Testis (tissue), 3 donors: ENCODE measurements around the gene LRP1B. TPM values are rescaled to one million over a fixed set of nuclear protein-coding genes. Genes with fewer than 3 reads are reported as not detected.
A peak's percentile ranks its signal among the peaks of the same experiment; 100 is the strongest.

Source experiments
- DNase-seq: peaks from one replicate; pipeline ENCODE4 v3.0.0-alpha.2; 2019
- H3K27ac ChIP-seq, 2 donors: fragments of 200-600 bp; sonication (generic); one replicate each; pipeline ENCODE4 v1.5.1; 2019
- H3K27me3 ChIP-seq: fragments of 200-600 bp; sonication (generic); one replicate; pipeline ENCODE4 v1.5.1; 2019
- H3K36me3 ChIP-seq: fragments of 200-600 bp; sonication (generic); one replicate; pipeline ENCODE4 v1.5.1; 2017; ENCODE audit warnings: low read depth; ENCODE audit errors: missing control alignments
- H3K4me1 ChIP-seq: fragments of 200-600 bp; sonication (generic); one replicate; pipeline ENCODE4 v1.5.1; 2019
- H3K4me3 ChIP-seq, 2 donors: fragments of 200-600 bp; sonication (generic); one replicate each; pipeline ENCODE4 v1.5.1; 2017 to 2019
- H3K9me3 ChIP-seq: fragments of 200-600 bp; sonication (generic); one replicate; pipeline ENCODE4 v1.5.1; 2017
- POLR2A ChIP-seq: fragments of 450-650 bp; IDR thresholded peaks from one replicate; pipeline ENCODE4 v1.6.1; 2017; ENCODE audit warnings: antibody characterized with exemption, mild to moderate bottlenecking, moderate library complexity
- WGBS, 2 donors: methylation state at CpG; one replicate each; pipeline ENCODE4 v1.1.5; 2018; 5-methylcytosine and 5-hydroxymethylcytosine counted together
- intact Hi-C: fragments of 100-400 bp; cut with DNase I; formaldehyde crosslinking; loops from one replicate; pipeline ENCODE4 v1.15.1; 2023; ENCODE audit warnings: low total_unique reads
- polyA plus RNA-seq: library from polyadenylated mRNA; stranded (reverse); fragments of 350-450 nt; fragmentation: Illumina TruSeq; extraction: RNeasy Lipid Tissue Mini Kit (QIAGEN cat#74804); gene quantifications from one replicate; pipeline ENCODE4 v1.2.3, GENCODE V29; 2014; ENCODE audit warnings: low read depth, low replicate concordance; ENCODE audit not compliant: insufficient read depth
- total RNA-seq, 2 donors: library from RNA; depleted of rRNA; stranded (reverse); fragments of >200 nt; gene quantifications; one replicate each; pipeline ENCODE4 v1.2.3, GENCODE V29; 2016
- TF ChIP-seq, protein P1 (sequence below), 3 experiments: fragments of 450-650 bp in 2 of 3; fragments of 200-600 bp in 1 of 3; sonication (generic) in 1 of 3; IDR thresholded peaks; one replicate each; pipeline ENCODE4 v1.5.1; 2016 to 2019; ENCODE audit warnings: antibody characterized with exemption in 3 of 3, mild to moderate bottlenecking in 2 of 3, moderate library complexity in 1 of 3

LRP1B gene
- total and polyA plus RNA-seq, 3 donors from 2014 or later = 0.79 to 1.9 (median 0.84) TPM

DNA sequence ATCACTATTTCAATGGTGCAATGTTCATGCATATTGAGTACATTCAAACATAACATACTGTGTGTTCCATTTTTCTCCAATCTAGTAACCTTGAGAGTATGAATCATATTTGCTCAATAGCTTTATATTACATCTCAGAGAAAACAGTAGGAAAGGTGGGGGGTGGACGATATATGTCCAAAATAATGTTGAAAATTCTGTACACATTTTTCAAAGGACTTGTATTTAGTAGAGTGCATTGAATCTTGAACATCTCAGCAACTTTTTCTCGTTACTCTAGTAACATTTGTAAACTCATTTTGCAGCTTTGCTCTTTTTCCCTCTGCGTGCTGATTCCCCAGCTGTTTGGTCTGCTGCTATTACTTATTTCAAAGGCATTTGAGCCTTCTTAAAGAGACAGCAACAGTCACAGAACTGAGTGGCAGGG, 1487.0 kb downstream of the LRP1B start:
- DNase-seq = no peak
- intact Hi-C loops = no loop called here
- H3K27ac ChIP-seq = no peak overlapping the region
- no peak overlapping the region for H3K4me3 ChIP-seq
- no peaks in the 10 kb centered on the region for H3K36me3 ChIP-seq
- no peak for TF ChIP-seq POLR2A
- TF ChIP-seq, protein P1, sequence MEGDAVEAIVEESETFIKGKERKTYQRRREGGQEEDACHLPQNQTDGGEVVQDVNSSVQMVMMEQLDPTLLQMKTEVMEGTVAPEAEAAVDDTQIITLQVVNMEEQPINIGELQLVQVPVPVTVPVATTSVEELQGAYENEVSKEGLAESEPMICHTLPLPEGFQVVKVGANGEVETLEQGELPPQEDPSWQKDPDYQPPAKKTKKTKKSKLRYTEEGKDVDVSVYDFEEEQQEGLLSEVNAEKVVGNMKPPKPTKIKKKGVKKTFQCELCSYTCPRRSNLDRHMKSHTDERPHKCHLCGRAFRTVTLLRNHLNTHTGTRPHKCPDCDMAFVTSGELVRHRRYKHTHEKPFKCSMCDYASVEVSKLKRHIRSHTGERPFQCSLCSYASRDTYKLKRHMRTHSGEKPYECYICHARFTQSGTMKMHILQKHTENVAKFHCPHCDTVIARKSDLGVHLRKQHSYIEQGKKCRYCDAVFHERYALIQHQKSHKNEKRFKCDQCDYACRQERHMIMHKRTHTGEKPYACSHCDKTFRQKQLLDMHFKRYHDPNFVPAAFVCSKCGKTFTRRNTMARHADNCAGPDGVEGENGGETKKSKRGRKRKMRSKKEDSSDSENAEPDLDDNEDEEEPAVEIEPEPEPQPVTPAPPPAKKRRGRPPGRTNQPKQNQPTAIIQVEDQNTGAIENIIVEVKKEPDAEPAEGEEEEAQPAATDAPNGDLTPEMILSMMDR (IDR thresholded peaks at IDR 0.05) = no peak
- no peaks in the 10 kb centered on the region for H3K27me3 ChIP-seq
- no peaks in the 10 kb centered on the region for H3K4me1 ChIP-seq
- H3K9me3 ChIP-seq = no peaks in the 10 kb centered on the region
- WGBS, 2 donors = 45 to 51% methylated on average over 3 of the region's 3 CpGs

DNA sequence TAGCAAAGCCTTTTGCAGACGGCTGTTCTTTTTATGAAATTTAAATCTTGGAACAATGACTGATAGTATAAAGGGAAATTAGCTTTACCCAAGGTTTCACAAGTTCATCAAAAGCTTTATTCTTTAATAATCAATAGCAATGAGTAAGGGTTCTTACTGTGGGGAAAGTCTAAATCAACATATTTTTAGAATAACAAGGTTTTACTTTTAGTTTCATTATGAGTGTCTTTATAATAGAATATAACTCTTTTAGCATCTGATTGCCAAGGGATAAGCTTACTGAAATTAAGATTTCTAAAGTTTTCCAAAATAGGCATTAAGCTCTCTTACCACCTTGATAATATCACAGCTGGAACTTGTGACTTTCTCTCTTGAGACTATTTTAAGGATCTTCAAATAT, 1489.7 kb downstream of the LRP1B start:
- WGBS, 2 donors = 46 to 49% methylated on average over 1 of the region's 1 CpG
- no peaks in the 10 kb centered on the region for H3K4me1 ChIP-seq
- no peak for DNase-seq

DNA sequence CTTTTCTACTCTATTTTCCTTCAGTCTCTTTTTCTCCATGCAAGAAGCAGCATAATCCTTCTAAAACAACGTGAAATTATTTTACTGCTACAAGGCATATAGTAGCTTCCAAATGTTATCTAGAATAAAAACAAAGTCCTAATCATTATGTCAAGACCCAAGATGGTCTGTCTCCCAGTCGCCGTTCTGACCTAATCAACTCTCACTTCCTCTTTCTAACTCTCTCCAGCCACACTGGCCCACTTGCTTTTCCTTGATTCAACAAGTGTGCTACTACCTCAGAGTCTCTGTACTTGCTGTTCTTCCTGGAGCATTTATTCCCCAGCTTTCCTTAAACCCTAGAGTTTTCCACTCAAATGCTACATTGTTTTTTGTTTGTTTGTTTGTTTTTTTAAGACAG, 1491.2 kb downstream of the LRP1B start:
- intact Hi-C loops = no loop called here
- no peak for DNase-seq
- no peak overlapping the region for H3K27ac ChIP-seq
- H3K4me3 ChIP-seq = peak overlapping the region; percentile 4 to 9
- TF ChIP-seq POLR2A = no peak
- TF ChIP-seq, protein P1 (IDR thresholded peaks at IDR 0.05) = no peak
- no peaks in the 10 kb centered on the region for H3K4me1 ChIP-seq
- no peaks in the 10 kb centered on the region for H3K27me3 ChIP-seq
- WGBS, 2 donors = 26 to 32% methylated on average over 3 of the region's 3 CpGs
- no peaks in the 10 kb centered on the region for H3K36me3 ChIP-seq
- H3K9me3 ChIP-seq = no peaks in the 10 kb centered on the region

More for the DNA sequence above, 1489.7 kb downstream of the LRP1B start:
- TF ChIP-seq, protein P1 (IDR thresholded peaks at IDR 0.05) = no peak
- TF ChIP-seq POLR2A = no peak
- no peaks in the 10 kb centered on the region for H3K27me3 ChIP-seq
- intact Hi-C loops = no loop called here
- H3K4me3 ChIP-seq = no peak overlapping the region
- H3K36me3 ChIP-seq = no peaks in the 10 kb centered on the region
- H3K9me3 ChIP-seq = no peaks in the 10 kb centered on the region
- H3K27ac ChIP-seq = no peak overlapping the region

DNA sequence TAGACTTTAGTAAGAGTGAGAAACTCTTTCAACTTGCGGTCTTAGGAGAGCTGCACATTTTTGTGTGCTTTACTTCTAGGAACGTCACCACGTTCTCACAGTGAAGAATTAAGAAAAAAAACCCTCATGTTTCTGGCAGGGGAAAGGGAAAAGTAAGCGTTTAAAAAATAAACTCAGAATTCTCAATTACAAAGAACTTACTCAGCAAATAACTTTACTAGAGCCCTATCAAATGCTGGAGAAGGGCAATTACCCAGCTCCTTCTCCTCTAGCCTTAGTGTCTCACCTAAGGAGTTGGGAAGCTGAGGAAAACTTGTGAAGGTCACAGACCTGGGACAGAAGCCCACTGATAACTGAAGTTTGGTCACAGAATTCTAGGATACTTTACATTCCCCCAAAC, 1500.3 kb downstream of the LRP1B start:
- no peak for DNase-seq
- H3K36me3 ChIP-seq = no peaks in the 10 kb centered on the region
- intact Hi-C loops = no loop called here
- H3K4me3 ChIP-seq = no peak overlapping the region
- no peaks in the 10 kb centered on the region for H3K27me3 ChIP-seq
- TF ChIP-seq, protein P1 (IDR thresholded peaks at IDR 0.05) = no peak
- TF ChIP-seq POLR2A = no peak
- WGBS, 2 donors = 88 to 90% methylated on average over 4 of the region's 4 CpGs
- H3K9me3 ChIP-seq = no peaks in the 10 kb centered on the region
- H3K4me1 ChIP-seq = no peaks in the 10 kb centered on the region
- no peak overlapping the region for H3K27ac ChIP-seq

DNA sequence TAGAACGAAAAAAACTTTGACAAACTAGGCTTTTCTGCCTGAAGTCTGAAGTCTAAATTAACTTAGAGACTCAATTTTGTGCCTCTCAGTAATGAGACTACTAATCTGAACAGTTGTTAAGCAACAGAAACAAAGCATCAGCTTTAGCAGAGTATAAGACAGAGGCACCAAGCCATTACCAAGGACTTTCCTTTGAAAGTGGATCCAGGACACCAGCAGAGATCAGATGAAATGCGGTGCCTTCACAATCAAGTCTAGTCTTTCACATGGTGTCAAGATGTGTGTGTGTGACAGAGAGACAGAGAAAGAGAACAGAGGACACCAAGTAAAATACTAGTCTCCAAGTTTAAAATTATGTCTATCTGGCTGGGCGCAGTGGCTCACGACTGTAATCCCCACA, 1502.9 kb downstream of the LRP1B start:
- TF ChIP-seq, protein P1 (IDR thresholded peaks at IDR 0.05) = no peak
- TF ChIP-seq POLR2A = no peak
- Histone ChIP-seq H3K4me1 (no peaks in the 10 kb centered on the region), H3K27me3 (no peaks in the 10 kb centered on the region), H3K36me3 (no peaks in the 10 kb centered on the region), H3K4me3 (no peak overlapping the region), H3K9me3 (no peaks in the 10 kb centered on the region), H3K27ac (no peak overlapping the region)
- intact Hi-C loops = no loop called here
- 88 to 89% methylated on average over 4 of the region's 4 CpGs for WGBS, 2 donors
- no peak for DNase-seq
